ENCODE data around the gene LRRC58. TPM values are rescaled to one million over a fixed set of nuclear protein-coding genes. Genes with fewer than 3 reads are reported as not detected.

Gene LRRC58
- total RNA-seq, 1 donor from 2014 or later, result 28.0 TPM

DNA sequence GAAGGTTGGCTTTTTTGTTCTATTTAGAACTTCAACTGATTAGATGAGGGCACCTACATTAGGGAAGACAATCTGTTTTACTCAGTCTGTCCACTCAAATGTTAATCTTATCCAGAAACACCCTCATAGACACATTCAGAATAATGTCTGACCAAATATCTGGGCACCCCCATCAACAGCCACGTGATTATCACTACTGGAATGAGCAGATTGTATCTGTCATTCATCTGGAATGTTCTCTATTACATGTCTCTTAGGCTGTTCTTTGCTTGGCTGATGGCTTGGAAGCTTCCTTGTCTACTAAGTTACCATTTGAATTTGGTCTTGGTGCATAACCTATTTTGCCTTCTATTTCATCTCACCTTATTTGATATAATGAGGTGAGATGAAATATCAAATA, 15.7 kb upstream of the LRRC58 start:
- TF ChIP-seq, protein P1, sequence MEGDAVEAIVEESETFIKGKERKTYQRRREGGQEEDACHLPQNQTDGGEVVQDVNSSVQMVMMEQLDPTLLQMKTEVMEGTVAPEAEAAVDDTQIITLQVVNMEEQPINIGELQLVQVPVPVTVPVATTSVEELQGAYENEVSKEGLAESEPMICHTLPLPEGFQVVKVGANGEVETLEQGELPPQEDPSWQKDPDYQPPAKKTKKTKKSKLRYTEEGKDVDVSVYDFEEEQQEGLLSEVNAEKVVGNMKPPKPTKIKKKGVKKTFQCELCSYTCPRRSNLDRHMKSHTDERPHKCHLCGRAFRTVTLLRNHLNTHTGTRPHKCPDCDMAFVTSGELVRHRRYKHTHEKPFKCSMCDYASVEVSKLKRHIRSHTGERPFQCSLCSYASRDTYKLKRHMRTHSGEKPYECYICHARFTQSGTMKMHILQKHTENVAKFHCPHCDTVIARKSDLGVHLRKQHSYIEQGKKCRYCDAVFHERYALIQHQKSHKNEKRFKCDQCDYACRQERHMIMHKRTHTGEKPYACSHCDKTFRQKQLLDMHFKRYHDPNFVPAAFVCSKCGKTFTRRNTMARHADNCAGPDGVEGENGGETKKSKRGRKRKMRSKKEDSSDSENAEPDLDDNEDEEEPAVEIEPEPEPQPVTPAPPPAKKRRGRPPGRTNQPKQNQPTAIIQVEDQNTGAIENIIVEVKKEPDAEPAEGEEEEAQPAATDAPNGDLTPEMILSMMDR (IDR thresholded peaks at IDR 0.05), result no peak
- no peak overlapping the region for H3K4me3 Mint-ChIP-seq (ENCODE audit: unreplicated experiment)
- peaks cover 8% of the 10 kb centered on the region for H3K4me1 Mint-ChIP-seq (ENCODE audit: low read depth)
- DNase-seq (ENCODE audit: low spot score), result no peak
- no peak overlapping the region for H3K27ac Mint-ChIP-seq (ENCODE audit: unreplicated experiment)
- no peaks in the 10 kb centered on the region for H3K36me3 Mint-ChIP-seq (ENCODE audit: low read depth)
- H3K9me3 Mint-ChIP-seq (ENCODE audit: low read depth), result no peaks in the 10 kb centered on the region
- H3K27me3 Mint-ChIP-seq (ENCODE audit: low read depth), result peaks cover 10% of the 10 kb centered on the region

DNA sequence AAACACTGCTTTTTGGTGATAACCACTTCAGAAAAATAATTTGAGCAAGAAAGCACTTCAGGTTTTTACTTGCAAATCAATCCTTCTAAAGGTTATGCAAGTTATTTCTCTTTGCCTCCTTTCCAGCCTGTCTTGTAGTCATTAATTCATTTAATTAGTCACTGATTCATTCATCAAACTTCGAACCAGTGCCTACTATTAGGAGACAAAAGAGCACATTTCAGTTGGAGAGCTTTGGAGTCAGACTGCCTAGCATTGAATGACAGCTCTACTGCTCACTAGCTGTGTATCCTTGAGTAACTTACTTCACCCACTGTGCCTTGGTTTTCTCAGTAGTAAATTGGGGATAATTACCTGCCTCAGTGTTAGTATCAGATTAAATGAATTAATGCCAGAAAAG, 14.9 kb upstream of the LRRC58 start:
- Mint-ChIP-seq H3K36me3 (ENCODE audit: low read depth) (no peaks in the 10 kb centered on the region), H3K27ac (ENCODE audit: unreplicated experiment) (no peak overlapping the region), H3K4me1 (ENCODE audit: low read depth) (peaks cover 8% of the 10 kb centered on the region), H3K27me3 (ENCODE audit: low read depth) (peaks cover 8% of the 10 kb centered on the region), H3K9me3 (ENCODE audit: low read depth) (no peaks in the 10 kb centered on the region), H3K4me3 (ENCODE audit: unreplicated experiment) (no peak overlapping the region)
- no peak for DNase-seq (ENCODE audit: low spot score)
- TF ChIP-seq, protein P1 (IDR thresholded peaks at IDR 0.05), result no peak

DNA sequence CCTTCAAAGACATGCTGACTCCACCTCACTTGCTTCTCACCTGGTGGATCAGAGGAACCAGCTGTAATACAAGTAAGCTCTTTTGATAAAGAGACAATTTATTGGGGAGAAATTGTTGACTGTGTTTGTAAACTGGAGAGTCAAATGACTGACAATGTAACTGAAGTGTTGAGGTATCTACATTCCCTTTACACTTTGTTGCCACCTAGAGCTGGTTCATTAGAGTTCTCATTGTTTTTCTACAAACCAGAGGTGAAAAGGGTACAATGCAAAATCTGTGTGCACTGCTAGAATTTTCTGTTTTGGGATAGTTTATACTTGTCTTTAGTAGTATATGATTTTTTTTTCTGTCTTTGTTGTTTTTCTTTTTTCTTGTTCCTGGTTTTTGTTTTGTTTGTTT, 8.7 kb upstream of the LRRC58 start:
- no peak for DNase-seq (ENCODE audit: low spot score)
- no peak overlapping the region for H3K4me3 Mint-ChIP-seq (ENCODE audit: unreplicated experiment)
- H3K4me1 Mint-ChIP-seq (ENCODE audit: low read depth), result no peaks in the 10 kb centered on the region
- no peaks in the 10 kb centered on the region for H3K36me3 Mint-ChIP-seq (ENCODE audit: low read depth)
- TF ChIP-seq, protein P1 (IDR thresholded peaks at IDR 0.05), result no peak
- H3K27me3 Mint-ChIP-seq (ENCODE audit: low read depth), result peaks cover 6% of the 10 kb centered on the region
- H3K9me3 Mint-ChIP-seq (ENCODE audit: low read depth), result no peaks in the 10 kb centered on the region
- H3K27ac Mint-ChIP-seq (ENCODE audit: unreplicated experiment), result no peak overlapping the region

DNA sequence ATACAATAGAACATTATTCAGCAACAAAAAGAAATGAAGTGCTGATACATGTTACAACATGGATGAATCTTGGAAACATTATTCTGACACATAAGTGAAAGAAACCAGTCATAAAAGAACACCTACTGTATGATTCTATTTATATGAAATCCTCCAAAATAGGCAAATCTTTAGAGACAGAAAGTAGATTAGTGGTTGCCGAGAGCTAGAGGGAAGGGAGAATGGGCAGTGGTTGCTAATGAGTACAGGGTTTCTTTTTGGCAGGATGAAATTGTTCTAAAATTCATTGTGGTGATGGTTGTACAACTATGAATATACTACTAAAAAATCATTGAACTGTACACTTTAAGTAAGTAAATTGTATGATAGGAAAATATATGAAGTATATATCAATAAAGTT, 6.3 kb upstream of the LRRC58 start:
- peaks cover 4% of the 10 kb centered on the region for H3K4me1 Mint-ChIP-seq (ENCODE audit: low read depth)
- DNase-seq (ENCODE audit: low spot score), result no peak
- no peak overlapping the region for H3K27ac Mint-ChIP-seq (ENCODE audit: unreplicated experiment)
- peaks cover 6% of the 10 kb centered on the region for H3K27me3 Mint-ChIP-seq (ENCODE audit: low read depth)
- H3K36me3 Mint-ChIP-seq (ENCODE audit: low read depth), result no peaks in the 10 kb centered on the region
- TF ChIP-seq, protein P1 (IDR thresholded peaks at IDR 0.05), result no peak
- no peak overlapping the region for H3K4me3 Mint-ChIP-seq (ENCODE audit: unreplicated experiment)
- no peaks in the 10 kb centered on the region for H3K9me3 Mint-ChIP-seq (ENCODE audit: low read depth)

DNA sequence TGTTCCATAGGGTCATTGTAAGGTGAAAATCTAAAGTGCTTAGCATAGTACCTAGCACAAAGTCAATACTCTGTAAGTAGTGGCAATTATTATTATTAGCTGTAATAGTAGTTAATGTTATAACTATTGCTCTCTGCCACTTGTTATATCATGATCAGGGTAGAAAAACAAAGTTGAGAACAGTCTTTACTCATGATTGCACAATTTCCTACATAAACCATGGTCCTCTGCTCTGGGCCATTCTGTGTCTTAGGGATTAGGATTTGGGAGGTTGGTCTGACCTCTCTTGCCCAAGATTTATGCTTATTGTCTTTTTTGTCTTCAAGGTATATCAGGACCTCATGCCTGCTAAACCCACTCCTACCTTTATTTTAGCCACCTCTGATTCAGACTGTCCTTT, 4.3 kb upstream of the LRRC58 start:
- no peak for DNase-seq (ENCODE audit: low spot score)
- Mint-ChIP-seq H3K36me3 (ENCODE audit: low read depth) (no peaks in the 10 kb centered on the region), H3K4me1 (ENCODE audit: low read depth) (peaks cover 15% of the 10 kb centered on the region), H3K9me3 (ENCODE audit: low read depth) (no peaks in the 10 kb centered on the region), H3K27me3 (ENCODE audit: low read depth) (peaks cover 6% of the 10 kb centered on the region), H3K27ac (ENCODE audit: unreplicated experiment) (no peak overlapping the region), H3K4me3 (ENCODE audit: unreplicated experiment) (no peak overlapping the region)
- TF ChIP-seq, protein P1 (IDR thresholded peaks at IDR 0.05), result no peak

All from chondrocyte (in vitro differentiated cells).